Measurements from ENCODE around the gene CNTNAP1.
"Not testable (repeated sequence)": the region's sequence is repeated elsewhere in the genome, so short reads cannot be mapped to it uniquely, and the experiment has no call there.

- not testable (repeated sequence) for TF ChIP-seq POLR2A, CTCF (IDR thresholded peaks at IDR 0.05)
These were observed 60.6 kb downstream of the CNTNAP1 start for GRCh38 chr17:42742916-42743315.
